Peyer's patch (tissue), 4 donors: ENCODE results near the gene CMTR1. TPM values are rescaled to one million over a fixed set of nuclear protein-coding genes. Genes with fewer than 3 reads are reported as not detected.

ENCODE experiments used
- DNase-seq, 3 donors: peaks; one replicate each; pipeline ENCODE4 v3.0.0-alpha.2; 2017 to 2019
- H3K27ac ChIP-seq, 4 donors: fragments of 200-600 bp; sonication (generic); one replicate each; pipeline ENCODE4 v1.5.1; 2016 to 2019
- H3K27me3 ChIP-seq, 2 donors: fragments of 200-600 bp; sonication (generic); one replicate each; pipeline ENCODE4 v1.5.1; 2019
- H3K36me3 ChIP-seq, 3 donors: fragments of 200-600 bp; sonication (generic); one replicate each; pipeline ENCODE4 v1.5.1; 2016 to 2019
- H3K4me1 ChIP-seq, 4 donors: fragments of 200-600 bp; sonication (generic); one replicate each; pipeline ENCODE4 v1.5.1; 2016 to 2019
- H3K4me3 ChIP-seq, 4 donors: fragments of 200-600 bp; sonication (generic); 1 replicate in 3 of 4; 2 replicates in 1 of 4; pipeline ENCODE4 v1.5.1; 2016 to 2019; ENCODE audit warnings: mild to moderate bottlenecking in 1 of 4
- H3K9me3 ChIP-seq, 4 donors: fragments of 200-600 bp; sonication (generic); one replicate each; pipeline ENCODE4 v1.5.1; 2016 to 2019; ENCODE audit warnings: mild to moderate bottlenecking in 1 of 4
- CTCF ChIP-seq, 6 experiments: fragments of 450-650 bp in 4 of 6; fragments of 200-600 bp in 2 of 6; sonication (generic) in 1 of 6; IDR thresholded peaks; one replicate each; pipeline ENCODE4 v1.5.1; 2017 to 2019; ENCODE audit warnings: antibody characterized with exemption in 6 of 6, mild to moderate bottlenecking in 3 of 6, moderate library complexity in 1 of 6
- POLR2A ChIP-seq, 2 donors: fragments of 450-650 bp; IDR thresholded peaks; one replicate each; pipeline ENCODE4 v1.5.1; 2017; ENCODE audit warnings: antibody characterized with exemption in 2 of 2, mild to moderate bottlenecking in 2 of 2, moderate library complexity in 2 of 2
- total RNA-seq, 4 donors: library from RNA; depleted of rRNA; stranded (reverse); fragments of >200 nt; gene quantifications; one replicate each; pipeline ENCODE4 v1.1.0, GENCODE V29; 2016

CMTR1 gene
- total RNA-seq, 4 donors from 2014 or later, result 19.3 to 135 (median 41.7) TPM

DNA sequence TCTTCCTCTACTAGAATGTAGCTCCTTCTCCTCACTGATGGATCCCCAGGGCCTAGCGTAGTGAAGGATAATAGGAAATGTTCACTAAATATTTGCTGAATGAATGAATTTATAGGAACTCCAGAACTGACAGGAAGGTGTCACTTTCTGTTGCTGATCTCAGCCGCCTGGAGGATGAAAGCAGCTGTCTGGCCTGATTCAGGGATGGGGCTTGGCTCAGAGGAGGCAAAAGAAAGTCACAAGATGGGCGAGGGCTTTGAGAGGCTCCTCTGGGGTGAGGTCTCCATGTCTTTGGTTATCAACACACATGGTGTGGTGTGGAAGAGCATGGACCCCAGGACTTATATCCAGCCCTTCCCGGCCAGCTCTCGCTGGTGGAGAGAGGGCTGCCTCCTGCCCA lies 78.2 kb downstream of the CMTR1 start:
- no peak overlapping the region for H3K27ac ChIP-seq
- peaks cover 2 to 12% (median 6%) of the 10 kb centered on the region in 4 donors for H3K4me1 ChIP-seq
- no peak overlapping the region for H3K4me3 ChIP-seq
- DNase-seq, result no peak
- no peaks in the 10 kb centered on the region for H3K27me3 ChIP-seq
- no peaks in the 10 kb centered on the region for H3K36me3 ChIP-seq
- H3K9me3 ChIP-seq, result no peaks in the 10 kb centered on the region
- TF ChIP-seq POLR2A (IDR thresholded peaks at IDR 0.05) (no peak), CTCF (IDR thresholded peaks at IDR 0.05) (no peak)

DNA sequence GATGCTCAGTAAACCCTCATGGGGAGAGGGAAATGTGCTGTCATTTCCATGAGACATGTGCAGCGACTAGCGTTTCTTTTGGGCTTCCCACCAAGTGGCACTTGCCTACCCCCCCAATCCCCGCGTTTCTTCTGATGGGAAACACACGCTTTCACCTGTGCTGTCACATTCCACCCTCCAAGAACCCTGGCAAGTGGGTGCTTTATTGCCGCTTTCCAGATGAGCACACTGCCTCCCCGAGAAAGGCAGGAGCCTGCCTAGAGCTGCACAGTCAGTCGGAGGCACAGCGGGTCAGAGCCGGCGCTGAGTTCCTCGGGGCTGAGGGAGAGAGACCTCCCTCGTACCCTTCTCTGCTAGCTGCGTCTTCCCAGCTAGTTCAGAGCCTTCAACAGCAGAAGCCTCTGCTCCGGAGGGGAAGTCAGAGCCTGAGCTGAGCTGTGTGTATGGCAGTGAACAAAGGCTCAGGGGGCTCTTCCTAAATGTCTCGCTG lies 78.9 kb downstream of the CMTR1 start:
- H3K36me3 ChIP-seq, result no peaks in the 10 kb centered on the region
- TF ChIP-seq CTCF (IDR thresholded peaks at IDR 0.05) (no peak), POLR2A (IDR thresholded peaks at IDR 0.05) (no peak)
- H3K27ac ChIP-seq, result no peak overlapping the region
- H3K4me1 ChIP-seq, result peaks cover 4 to 15% (median 10%) of the 10 kb centered on the region in 4 donors
- DNase-seq, result no peak
- H3K9me3 ChIP-seq, result no peaks in the 10 kb centered on the region
- no peak overlapping the region for H3K4me3 ChIP-seq
- H3K27me3 ChIP-seq, result no peaks in the 10 kb centered on the region

DNA sequence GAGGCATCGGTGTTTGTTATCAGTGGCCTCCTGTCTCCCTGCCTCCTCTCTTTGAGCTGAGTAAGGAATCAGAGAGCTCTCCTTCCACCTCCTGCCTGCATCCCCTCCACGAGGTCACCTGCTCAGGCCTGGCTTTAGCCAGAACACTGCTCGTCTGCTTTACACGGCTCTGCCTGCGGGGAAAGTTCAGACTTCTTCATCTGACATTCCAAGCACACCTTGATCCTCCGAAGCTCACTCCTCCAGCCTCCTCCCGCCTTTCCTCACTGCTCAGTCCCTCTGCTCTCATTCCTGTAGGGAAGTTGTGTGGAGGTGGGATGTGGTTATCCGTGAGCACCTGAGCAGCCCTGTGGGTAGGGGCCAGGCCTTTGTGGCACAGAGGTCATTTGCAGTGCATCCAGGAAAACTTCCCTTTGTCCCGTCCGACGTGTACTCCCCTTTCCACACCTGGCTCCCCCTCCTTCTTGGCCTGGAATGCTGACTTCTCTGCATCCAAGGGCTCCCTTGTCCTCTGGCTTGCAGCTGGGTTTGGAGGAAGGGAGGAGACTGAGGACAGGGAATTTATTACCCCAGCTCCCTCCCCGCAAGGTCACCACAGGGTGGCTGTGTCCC lies 79.5 kb downstream of the CMTR1 start:
- Histone ChIP-seq H3K4me3 (no peak overlapping the region), H3K36me3 (no peaks in the 10 kb centered on the region), H3K9me3 (no peaks in the 10 kb centered on the region), H3K4me1 (peaks cover 4 to 15% (median 10%) of the 10 kb centered on the region in 4 donors), H3K27ac (no peak overlapping the region), H3K27me3 (no peaks in the 10 kb centered on the region)
- no peak for DNase-seq
- no peak for TF ChIP-seq POLR2A (IDR thresholded peaks at IDR 0.05)
- TF ChIP-seq CTCF (IDR thresholded peaks at IDR 0.05), result no peak

DNA sequence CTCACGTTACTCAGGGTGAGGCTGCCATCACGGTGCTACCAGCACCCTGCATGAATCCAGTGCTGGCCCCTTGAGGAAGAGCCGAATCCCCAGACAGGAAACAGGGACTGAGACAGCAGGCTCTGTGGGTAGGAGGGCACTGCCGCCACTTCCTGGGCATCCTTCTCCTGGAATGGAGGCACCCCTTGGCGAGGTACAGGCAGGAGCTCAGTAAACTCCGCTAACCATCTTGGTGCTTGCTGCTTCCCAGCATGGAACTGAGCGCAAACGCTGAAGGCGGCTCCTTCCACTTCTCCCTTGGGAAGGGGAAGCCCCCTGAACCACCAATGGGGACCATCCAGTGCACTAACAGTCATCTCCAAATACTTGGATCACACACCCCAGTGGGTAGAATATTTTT lies 80.1 kb downstream of the CMTR1 start:
- H3K4me3 ChIP-seq, result no peak overlapping the region

GRCh38 chr6:37513576-37513975 lies 80.6 kb downstream of the CMTR1 start:
- H3K9me3 ChIP-seq, result no peaks in the 10 kb centered on the region
- no peak for TF ChIP-seq CTCF (IDR thresholded peaks at IDR 0.05)
- no peak for TF ChIP-seq POLR2A (IDR thresholded peaks at IDR 0.05)
- H3K36me3 ChIP-seq, result no peaks in the 10 kb centered on the region
- H3K27ac ChIP-seq, result no peak overlapping the region
- H3K27me3 ChIP-seq, result no peaks in the 10 kb centered on the region
- peaks cover 4 to 20% (median 10%) of the 10 kb centered on the region in 4 donors for H3K4me1 ChIP-seq
- DNase-seq, result no peak
- no peak overlapping the region for H3K4me3 ChIP-seq

More for the DNA sequence above, 80.1 kb downstream of the CMTR1 start:
- H3K36me3 ChIP-seq, result no peaks in the 10 kb centered on the region
- no peak for TF ChIP-seq CTCF (IDR thresholded peaks at IDR 0.05)
- no peak for TF ChIP-seq POLR2A (IDR thresholded peaks at IDR 0.05)
- H3K4me1 ChIP-seq, result peaks cover 4 to 18% (median 10%) of the 10 kb centered on the region in 4 donors
- H3K9me3 ChIP-seq, result no peaks in the 10 kb centered on the region
- H3K27ac ChIP-seq, result no peak overlapping the region
- no peak for DNase-seq
- no peaks in the 10 kb centered on the region for H3K27me3 ChIP-seq
